AG04449 (cell line): Measurements from ENCODE around the gene DDX10.

Experiments
- CTCF ChIA-PET: fragments of 350-600 bp; formaldehyde crosslinking; extraction: SDS; loops from one replicate; lab custom pipeline; 2021; ENCODE audit warnings: antibody characterized with exemption; lab: Yijun Ruan, JAX
- POLR2A ChIA-PET: fragments of 400-600, 350-600 bp; formaldehyde crosslinking; extraction: SDS; loops from one replicate; lab custom pipeline; 2020; ENCODE audit warnings: antibody characterized with exemption, inconsistent platforms; lab: Yijun Ruan, JAX
- DNase-seq: peaks from one replicate; pipeline ENCODE4 v3.0.0-alpha.2; 2010; ENCODE audit warnings: low read depth, low spot score
- H3K4me3 ChIP-seq: 2 replicates; pipeline ENCODE4 v1.5.1; 2011; ENCODE audit warnings: low read depth, mild to moderate bottlenecking, control low read depth, low read length
- TF ChIP-seq, protein P1 (sequence below): IDR thresholded peaks from one replicate; pipeline ENCODE4 v1.5.1; 2011; ENCODE audit warnings: mild to moderate bottlenecking, moderate library complexity, low read length, control low read depth, inconsistent platforms; ENCODE audit not compliant: insufficient read depth; ENCODE audit errors: missing control alignments

Gene DDX10

DNA sequence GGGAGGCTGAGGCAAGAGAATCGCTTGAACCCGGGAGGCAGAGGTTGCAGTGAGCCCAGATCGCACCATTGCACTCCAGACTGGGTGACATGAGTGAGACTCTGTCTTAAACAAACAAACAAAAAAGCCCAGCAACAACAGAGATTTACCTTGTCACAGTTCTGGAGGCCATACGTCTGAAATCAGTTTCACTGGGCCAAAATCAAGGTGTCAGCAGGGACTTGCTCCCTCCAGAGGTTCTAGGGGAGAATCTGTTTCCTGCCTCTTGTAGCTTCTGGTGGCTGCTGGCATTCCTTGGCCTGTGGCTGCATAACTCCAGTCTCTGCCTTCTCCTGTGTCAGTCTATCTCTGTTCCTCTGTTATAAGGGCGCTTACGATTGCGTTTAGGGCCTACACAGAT lies 1.5 kb downstream of the DDX10 start:
- H3K4me3 ChIP-seq: no peak overlapping the region
- ChIA-PET CTCF (interaction anchor here (1.3 to 1.8 kb wide), 3 partner anchors 13 to 548 kb away, joined by 4 to 7 read pairs (median 4); no protein-coding TSS in a partner anchor), POLR2A (no interaction called here)
- TF ChIP-seq, protein P1, sequence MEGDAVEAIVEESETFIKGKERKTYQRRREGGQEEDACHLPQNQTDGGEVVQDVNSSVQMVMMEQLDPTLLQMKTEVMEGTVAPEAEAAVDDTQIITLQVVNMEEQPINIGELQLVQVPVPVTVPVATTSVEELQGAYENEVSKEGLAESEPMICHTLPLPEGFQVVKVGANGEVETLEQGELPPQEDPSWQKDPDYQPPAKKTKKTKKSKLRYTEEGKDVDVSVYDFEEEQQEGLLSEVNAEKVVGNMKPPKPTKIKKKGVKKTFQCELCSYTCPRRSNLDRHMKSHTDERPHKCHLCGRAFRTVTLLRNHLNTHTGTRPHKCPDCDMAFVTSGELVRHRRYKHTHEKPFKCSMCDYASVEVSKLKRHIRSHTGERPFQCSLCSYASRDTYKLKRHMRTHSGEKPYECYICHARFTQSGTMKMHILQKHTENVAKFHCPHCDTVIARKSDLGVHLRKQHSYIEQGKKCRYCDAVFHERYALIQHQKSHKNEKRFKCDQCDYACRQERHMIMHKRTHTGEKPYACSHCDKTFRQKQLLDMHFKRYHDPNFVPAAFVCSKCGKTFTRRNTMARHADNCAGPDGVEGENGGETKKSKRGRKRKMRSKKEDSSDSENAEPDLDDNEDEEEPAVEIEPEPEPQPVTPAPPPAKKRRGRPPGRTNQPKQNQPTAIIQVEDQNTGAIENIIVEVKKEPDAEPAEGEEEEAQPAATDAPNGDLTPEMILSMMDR: no peak
- no peak for DNase-seq

DNA sequence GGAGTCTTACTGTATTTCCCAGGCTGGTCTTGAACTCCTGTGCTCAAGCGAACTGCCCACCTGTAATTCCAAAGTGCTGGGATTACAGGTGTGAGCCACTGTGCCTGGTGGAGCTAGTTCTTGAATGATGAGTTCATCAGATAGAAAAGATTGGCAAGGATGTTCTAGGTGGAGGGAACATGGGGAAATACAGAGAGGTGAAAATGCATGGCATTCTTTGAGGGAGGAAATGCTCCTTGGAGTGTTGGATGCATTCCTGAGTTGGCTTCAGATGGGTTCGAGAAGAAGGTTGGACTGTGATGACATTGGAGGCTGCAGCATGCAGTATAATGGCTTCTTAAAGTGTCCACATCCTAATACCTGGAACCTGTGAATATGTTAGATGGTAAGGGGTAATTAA lies 4.4 kb downstream of the DDX10 start:
- TF ChIP-seq, protein P1: no peak
- ChIA-PET CTCF (interaction anchor here (2.6 kb wide), 1 partner anchor 551 kb away, joined by 7 read pairs; no protein-coding TSS in a partner anchor), POLR2A (no interaction called here)
- DNase-seq: no peak
- H3K4me3 ChIP-seq: no peak overlapping the region

DNA sequence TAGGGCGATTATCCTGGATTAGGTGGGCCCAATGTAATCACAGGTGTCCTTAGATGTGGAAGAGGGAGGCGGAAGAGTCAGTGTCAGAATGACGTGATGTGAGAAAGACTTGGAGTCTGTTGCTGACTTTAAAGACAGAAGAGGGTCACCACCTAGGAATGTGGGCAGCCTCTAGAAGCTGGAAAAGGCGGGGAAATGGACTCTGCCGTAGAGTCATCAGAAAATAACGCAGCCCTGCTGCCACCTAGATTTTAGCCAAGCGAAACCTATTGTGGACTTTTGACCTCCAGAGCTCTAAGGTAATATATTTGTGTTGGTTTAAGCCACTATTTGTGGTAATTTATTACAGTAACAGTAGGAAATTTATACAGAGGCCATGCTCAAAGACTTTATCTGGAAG lies 4.8 kb downstream of the DDX10 start:
- ChIA-PET POLR2A (no interaction called here), CTCF (interaction anchor here (2.6 kb wide), 1 partner anchor 551 kb away, joined by 7 read pairs; no protein-coding TSS in a partner anchor)
- no peak for DNase-seq
- no peak overlapping the region for H3K4me3 ChIP-seq
- TF ChIP-seq, protein P1: no peak

DNA sequence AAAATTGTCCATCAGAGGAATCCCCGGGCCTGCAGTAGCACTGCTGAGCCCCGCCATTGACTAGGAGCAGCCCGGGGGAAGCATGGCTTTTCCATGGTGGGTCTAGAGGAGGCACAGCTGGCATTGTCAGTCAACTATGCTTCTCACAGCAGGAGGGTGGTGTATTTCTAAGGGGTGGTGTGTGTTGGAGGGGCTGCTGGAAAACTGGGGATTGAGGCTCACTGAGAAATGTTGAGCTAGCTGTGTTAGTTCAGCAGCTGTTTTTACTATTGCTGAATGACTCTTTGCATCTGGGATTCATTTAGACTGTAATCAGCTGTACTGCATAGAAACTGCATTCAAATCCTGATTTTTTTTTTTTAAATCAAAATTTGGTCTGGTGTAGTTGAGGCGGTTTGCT lies 5.6 kb downstream of the DDX10 start:
- ChIA-PET POLR2A (no interaction called here), CTCF (no interaction called here)
- no peak for DNase-seq
- TF ChIP-seq, protein P1: no peak
- H3K4me3 ChIP-seq: no peak overlapping the region

DNA sequence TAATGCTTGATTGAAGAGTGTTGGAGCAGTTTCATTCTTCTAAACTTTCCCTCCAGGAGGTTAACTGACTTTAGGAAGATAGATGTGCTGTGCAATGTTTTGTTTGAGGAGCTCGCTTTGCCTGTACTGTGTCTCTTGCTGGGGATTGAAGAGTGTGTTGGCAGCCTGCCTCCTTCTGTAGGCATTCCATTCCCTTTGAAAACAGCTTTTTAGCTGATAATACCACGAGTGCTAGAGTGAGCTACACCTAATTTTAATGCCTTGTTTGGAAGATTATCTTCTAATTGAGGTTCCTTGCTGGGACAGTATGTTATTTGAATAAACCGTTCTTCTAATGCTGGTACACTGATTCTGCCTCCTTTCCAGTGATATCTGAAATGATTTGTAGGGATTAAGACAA lies 7.2 kb downstream of the DDX10 start:
- TF ChIP-seq, protein P1: no peak
- no peak for DNase-seq
- POLR2A ChIA-PET: no interaction called here
- H3K4me3 ChIP-seq: no peak overlapping the region
- CTCF ChIA-PET: interaction anchor here (1.1 kb wide), 2 partner anchors 19 to 25 kb away, joined by 3 read pairs; no protein-coding TSS in a partner anchor

DNA sequence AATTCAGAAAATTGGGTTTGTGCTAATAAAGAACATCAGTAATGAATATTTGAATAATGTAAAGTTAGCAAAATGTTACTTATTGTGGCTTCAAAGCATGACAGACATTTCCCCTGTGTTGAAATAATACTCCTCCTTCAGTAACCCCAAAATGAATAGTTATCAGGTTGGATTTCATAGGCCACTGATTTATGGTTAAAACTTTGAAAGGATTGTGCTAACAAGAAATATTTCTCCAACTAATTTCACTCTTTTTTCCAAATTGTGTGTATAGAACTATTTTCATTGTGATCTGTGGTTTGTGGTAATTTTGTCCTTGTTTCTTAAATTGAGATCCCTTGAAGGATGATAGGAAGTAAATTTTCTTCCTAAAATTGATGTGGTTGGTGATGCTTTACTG lies 7.9 kb downstream of the DDX10 start:
- CTCF ChIA-PET: interaction anchor here (1.1 kb wide), 2 partner anchors 19 to 25 kb away, joined by 3 read pairs; no protein-coding TSS in a partner anchor

More for the DNA sequence above, 7.9 kb downstream of the DDX10 start:
- POLR2A ChIA-PET: no interaction called here
- TF ChIP-seq, protein P1: no peak
- no peak overlapping the region for H3K4me3 ChIP-seq
- DNase-seq: no peak
